A549 (cell line): Measurements from ENCODE around the gene SLC48A1.

ENCODE experiments used
- CTCF ChIP-seq: fragments of >200 bp; sonication (Bioruptor Twin); formaldehyde crosslinking; IDR thresholded peaks from 3 replicates; pipeline ENCODE4 v1.5.1; 2016
- MYC ChIP-seq: IDR thresholded peaks from 2 replicates; pipeline ENCODE4 v1.6.1; 2012; ENCODE audit warnings: mild to moderate bottlenecking, inconsistent platforms, low read length, improper control_type of control experiment, borderline replicate concordance
- NFE2L2 ChIP-seq: fragments of 150-350 bp; conservative IDR thresholded peaks from 2 replicates; pipeline ENCODE4 v1.6.1; 2014; ENCODE audit warnings: low read length
- POLR2AphosphoS2 ChIP-seq: conservative IDR thresholded peaks from 2 replicates; pipeline ENCODE4 v1.6.1; 2012; ENCODE audit warnings: low read length, improper control_type of control experiment, inconsistent platforms
- TP53 ChIP-seq: fragments of 250-450 bp; sonication (Bioruptor Pico); IDR thresholded peaks from 2 replicates; pipeline ENCODE4 v1.5.0; 2021; ENCODE audit warnings: mild to moderate bottlenecking, moderate library complexity

DNA sequence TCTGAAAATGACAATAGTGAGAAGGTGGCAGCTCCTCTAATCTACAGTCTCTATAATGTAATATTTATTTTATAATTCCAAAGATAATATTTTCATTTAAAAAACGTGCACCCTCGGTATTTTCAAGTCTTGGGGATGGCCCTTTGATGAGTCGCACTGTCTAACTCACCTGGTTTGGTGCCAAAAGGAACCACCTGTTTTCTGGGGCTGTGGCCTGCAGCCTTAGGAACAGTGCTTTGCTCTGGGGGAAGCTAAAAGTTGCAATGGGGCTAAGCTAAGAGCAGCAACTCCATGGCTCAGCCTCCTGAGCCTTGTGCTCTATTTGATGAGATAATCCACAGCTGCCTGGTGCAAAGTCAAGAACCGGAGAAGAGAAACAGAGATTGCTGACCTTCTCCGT is 41.3 kb upstream of the SLC48A1 start:
- no peak for TF ChIP-seq POLR2AphosphoS2
- TF ChIP-seq NFE2L2 = no peak
- no peak for TF ChIP-seq CTCF
- TF ChIP-seq TP53 (CRISPR knock-in tag) = no peak
- TF ChIP-seq MYC = no peak
